Mucosa of rectum (tissue), 2 donors: ENCODE data around the gene NLRP11.

ENCODE experiments used
- H3K27ac ChIP-seq, 2 donors: one replicate each; pipeline ENCODE4 v1.7.0; 2013; ENCODE audit warnings: inconsistent platforms in 2 of 2, low read depth in 2 of 2, low read length in 2 of 2
- H3K27me3 ChIP-seq, 2 donors: one replicate each; pipeline ENCODE4 v1.7.0; 2013; ENCODE audit warnings: low read length in 2 of 2; ENCODE audit not compliant: control insufficient read depth in 2 of 2, insufficient read depth in 2 of 2
- H3K36me3 ChIP-seq, 2 donors: one replicate each; pipeline ENCODE4 v1.7.0; 2013; ENCODE audit warnings: low read length in 2 of 2; ENCODE audit not compliant: control insufficient read depth in 2 of 2, insufficient read depth in 2 of 2
- H3K4me1 ChIP-seq, 2 donors: one replicate each; pipeline ENCODE4 v1.7.0; 2013; ENCODE audit warnings: low read length in 2 of 2, mild to moderate bottlenecking in 1 of 2; ENCODE audit not compliant: control insufficient read depth in 2 of 2, insufficient read depth in 2 of 2
- H3K4me3 ChIP-seq, 2 donors: one replicate each; pipeline ENCODE4 v1.7.0; 2013; ENCODE audit warnings: low read length in 2 of 2
- H3K9ac ChIP-seq, 2 donors: one replicate each; pipeline ENCODE4 v1.7.0; 2013; ENCODE audit warnings: low read length in 2 of 2, low read depth in 1 of 2, mild to moderate bottlenecking in 1 of 2
- H3K9me3 ChIP-seq, 2 donors: one replicate each; pipeline ENCODE4 v1.7.0; 2013; ENCODE audit warnings: low read length in 2 of 2; ENCODE audit not compliant: control insufficient read depth in 2 of 2
- donor health status: healthy.
- donor health status: Normal muscosa, but diverticular disease.

NLRP11 gene

GRCh38 chr19:55831846-55832245 is at the start of gene NLRP11:
Gene NLRP11, minus strand, starts transcription at chr19:55831999. Its CDS starts 13,825 bp downstream, at chr19:55818174.
- no peak within 1 kb of the TSS for H3K27ac ChIP-seq
- no peaks in the 10 kb centered on the region for H3K9me3 ChIP-seq
- H3K27me3 ChIP-seq = no peaks in the 10 kb centered on the region

GRCh38 chr19:55877211-55877610 is 45.4 kb upstream of the NLRP11 start:
- no peak overlapping the region for H3K9ac ChIP-seq

More at GRCh38 chr19:55831846-55832245, at the start of gene NLRP11:
- Histone ChIP-seq H3K9ac (no peak within 1 kb of the TSS), H3K4me3 (no peak within 1 kb of the TSS), H3K4me1 (no peaks in the 10 kb centered on the region), H3K36me3 (no peaks in the 10 kb centered on the region)

DNA sequence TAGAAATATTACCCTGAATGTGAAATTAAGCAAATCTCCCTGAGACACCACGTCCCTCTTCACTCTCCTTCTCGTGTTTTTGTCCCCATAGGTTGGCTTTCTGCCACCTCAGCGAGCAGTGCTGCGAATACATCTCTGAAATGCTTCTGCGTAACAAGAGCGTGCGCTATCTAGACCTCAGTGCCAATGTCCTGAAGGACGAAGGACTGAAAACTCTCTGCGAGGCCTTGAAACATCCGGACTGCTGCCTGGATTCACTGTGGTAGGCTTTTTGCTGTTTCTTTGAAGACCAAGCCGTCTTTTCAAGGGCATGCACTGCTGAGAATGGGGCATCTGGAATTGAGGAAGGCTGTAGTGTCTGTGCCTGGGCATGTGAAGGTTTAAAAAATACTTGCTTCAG is 38.9 kb upstream of the NLRP11 start:
- H3K27me3 ChIP-seq = no peaks in the 10 kb centered on the region

More at GRCh38 chr19:55877211-55877610, 45.4 kb upstream of the NLRP11 start:
- Histone ChIP-seq H3K9me3 (no peaks in the 10 kb centered on the region), H3K4me3 (no peak overlapping the region), H3K27me3 (no peaks in the 10 kb centered on the region), H3K27ac (no peak overlapping the region), H3K4me1 (no peaks in the 10 kb centered on the region), H3K36me3 (no peaks in the 10 kb centered on the region)

GRCh38 chr19:55867101-55867500 is 35.3 kb upstream of the NLRP11 start:
- H3K4me3 ChIP-seq = no peak overlapping the region
- H3K27ac ChIP-seq = no peak overlapping the region
- no peaks in the 10 kb centered on the region for H3K4me1 ChIP-seq
- no peaks in the 10 kb centered on the region for H3K27me3 ChIP-seq
- H3K36me3 ChIP-seq = no peaks in the 10 kb centered on the region
- no peaks in the 10 kb centered on the region for H3K9me3 ChIP-seq
- H3K9ac ChIP-seq = no peak overlapping the region

More for the DNA sequence above, 38.9 kb upstream of the NLRP11 start:
- Histone ChIP-seq H3K9ac (no peak overlapping the region), H3K9me3 (no peaks in the 10 kb centered on the region), H3K4me3 (no peak overlapping the region), H3K4me1 (no peaks in the 10 kb centered on the region), H3K36me3 (no peaks in the 10 kb centered on the region), H3K27ac (no peak overlapping the region)

- no peak overlapping the region for H3K27ac ChIP-seq
Observed at GRCh38 chr19:55866521-55866920, 34.7 kb upstream of the NLRP11 start.

DNA sequence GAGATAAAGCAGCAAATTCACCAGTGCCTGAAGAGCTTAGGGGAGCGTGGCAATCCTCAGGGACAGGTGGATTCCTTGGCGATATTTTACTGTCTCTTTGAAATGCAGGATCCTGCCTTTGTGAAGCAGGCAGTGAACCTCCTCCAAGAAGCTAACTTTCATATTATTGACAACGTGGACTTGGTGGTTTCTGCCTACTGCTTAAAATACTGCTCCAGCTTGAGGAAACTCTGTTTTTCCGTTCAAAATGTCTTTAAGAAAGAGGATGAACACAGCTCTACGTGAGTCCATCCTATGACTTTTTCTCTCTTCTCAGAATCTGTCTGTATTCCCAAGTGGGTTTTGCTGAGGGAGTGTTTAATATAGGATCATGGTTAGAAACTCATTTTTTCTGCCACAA is 27.2 kb upstream of the NLRP11 start:
- no peak overlapping the region for H3K4me3 ChIP-seq
- no peaks in the 10 kb centered on the region for H3K9me3 ChIP-seq
- no peak overlapping the region for H3K27ac ChIP-seq
- H3K4me1 ChIP-seq = no peaks in the 10 kb centered on the region
- no peaks in the 10 kb centered on the region for H3K27me3 ChIP-seq
- no peak overlapping the region for H3K9ac ChIP-seq
- no peaks in the 10 kb centered on the region for H3K36me3 ChIP-seq

More at GRCh38 chr19:55866521-55866920, 34.7 kb upstream of the NLRP11 start:
- Histone ChIP-seq H3K27me3 (no peaks in the 10 kb centered on the region), H3K9ac (no peak overlapping the region), H3K36me3 (no peaks in the 10 kb centered on the region), H3K9me3 (no peaks in the 10 kb centered on the region), H3K4me1 (no peaks in the 10 kb centered on the region), H3K4me3 (no peak overlapping the region)

GRCh38 chr19:55858401-55858800 is 26.6 kb upstream of the NLRP11 start:
- Histone ChIP-seq H3K9me3 (no peaks in the 10 kb centered on the region), H3K27ac (no peak overlapping the region), H3K4me3 (no peak overlapping the region), H3K9ac (no peak overlapping the region), H3K36me3 (no peaks in the 10 kb centered on the region), H3K4me1 (no peaks in the 10 kb centered on the region), H3K27me3 (no peaks in the 10 kb centered on the region)

DNA sequence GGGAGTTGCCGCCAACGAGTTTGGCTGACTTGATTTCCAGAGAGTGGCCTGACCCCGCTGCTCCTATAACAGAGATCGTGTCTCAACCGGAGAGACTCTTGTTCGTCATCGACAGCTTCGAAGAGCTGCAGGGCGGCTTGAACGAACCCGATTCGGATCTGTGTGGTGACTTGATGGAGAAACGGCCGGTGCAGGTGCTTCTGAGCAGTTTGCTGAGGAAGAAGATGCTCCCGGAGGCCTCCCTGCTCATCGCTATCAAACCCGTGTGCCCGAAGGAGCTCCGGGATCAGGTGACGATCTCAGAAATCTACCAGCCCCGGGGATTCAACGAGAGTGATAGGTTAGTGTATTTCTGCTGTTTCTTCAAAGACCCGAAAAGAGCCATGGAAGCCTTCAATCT is 26.2 kb upstream of the NLRP11 start:
- Histone ChIP-seq H3K9ac (no peak overlapping the region), H3K36me3 (no peaks in the 10 kb centered on the region), H3K4me1 (no peaks in the 10 kb centered on the region), H3K27me3 (no peaks in the 10 kb centered on the region), H3K4me3 (no peak overlapping the region), H3K27ac (no peak overlapping the region), H3K9me3 (no peaks in the 10 kb centered on the region)

GRCh38 chr19:55857149-55857548 is 25.4 kb upstream of the NLRP11 start:
- H3K4me3 ChIP-seq = no peak overlapping the region
- H3K9me3 ChIP-seq = no peaks in the 10 kb centered on the region
- no peak overlapping the region for H3K9ac ChIP-seq
- H3K36me3 ChIP-seq = no peaks in the 10 kb centered on the region
- H3K27me3 ChIP-seq = no peaks in the 10 kb centered on the region
- H3K4me1 ChIP-seq = no peaks in the 10 kb centered on the region
- H3K27ac ChIP-seq = no peak overlapping the region

DNA sequence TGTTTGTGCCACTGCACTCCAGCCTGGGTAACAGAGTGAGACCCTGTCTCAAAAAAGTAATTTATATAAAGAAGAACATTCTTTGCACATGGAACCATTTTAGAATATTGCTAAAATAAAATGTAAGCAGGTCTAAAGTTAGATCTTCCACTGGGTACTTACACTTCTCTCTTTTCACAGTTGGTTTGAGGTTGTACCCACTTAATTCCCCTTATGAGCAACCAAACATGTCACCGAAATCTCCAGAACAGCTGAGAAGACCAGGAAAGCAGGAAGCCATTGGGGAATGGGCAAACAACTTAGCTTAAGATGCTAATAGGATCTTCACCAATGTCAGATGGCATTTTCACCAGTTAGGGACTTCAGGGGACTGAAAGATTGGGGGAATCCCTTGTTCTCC is 23.4 kb upstream of the NLRP11 start:
- H3K9ac ChIP-seq = no peak overlapping the region
- H3K36me3 ChIP-seq = no peaks in the 10 kb centered on the region
- H3K4me3 ChIP-seq = no peak overlapping the region
- no peaks in the 10 kb centered on the region for H3K4me1 ChIP-seq
- no peaks in the 10 kb centered on the region for H3K27me3 ChIP-seq
- H3K27ac ChIP-seq = no peak overlapping the region
- no peaks in the 10 kb centered on the region for H3K9me3 ChIP-seq

GRCh38 chr19:55838906-55839305 is 7.1 kb upstream of the NLRP11 start:
- no peak overlapping the region for H3K4me3 ChIP-seq
- no peaks in the 10 kb centered on the region for H3K9me3 ChIP-seq
- no peaks in the 10 kb centered on the region for H3K27me3 ChIP-seq
- H3K36me3 ChIP-seq = no peaks in the 10 kb centered on the region
- H3K27ac ChIP-seq = no peak overlapping the region
- H3K9ac ChIP-seq = no peak overlapping the region
- no peaks in the 10 kb centered on the region for H3K4me1 ChIP-seq
